Peyer's patch (tissue), 4 donors: ENCODE results near the gene BAG1.

Source experiments
- POLR2A ChIP-seq, 2 donors: fragments of 450-650 bp; IDR thresholded peaks; one replicate each; pipeline ENCODE4 v1.5.1; 2017; ENCODE audit warnings: antibody characterized with exemption in 2 of 2, mild to moderate bottlenecking in 2 of 2, moderate library complexity in 2 of 2
- TF ChIP-seq, protein P1 (sequence below), 6 experiments: fragments of 450-650 bp in 4 of 6; fragments of 200-600 bp in 2 of 6; sonication (generic) in 1 of 6; IDR thresholded peaks; one replicate each; pipeline ENCODE4 v1.5.1; 2017 to 2019; ENCODE audit warnings: antibody characterized with exemption in 6 of 6, mild to moderate bottlenecking in 3 of 6, moderate library complexity in 1 of 6

DNA sequence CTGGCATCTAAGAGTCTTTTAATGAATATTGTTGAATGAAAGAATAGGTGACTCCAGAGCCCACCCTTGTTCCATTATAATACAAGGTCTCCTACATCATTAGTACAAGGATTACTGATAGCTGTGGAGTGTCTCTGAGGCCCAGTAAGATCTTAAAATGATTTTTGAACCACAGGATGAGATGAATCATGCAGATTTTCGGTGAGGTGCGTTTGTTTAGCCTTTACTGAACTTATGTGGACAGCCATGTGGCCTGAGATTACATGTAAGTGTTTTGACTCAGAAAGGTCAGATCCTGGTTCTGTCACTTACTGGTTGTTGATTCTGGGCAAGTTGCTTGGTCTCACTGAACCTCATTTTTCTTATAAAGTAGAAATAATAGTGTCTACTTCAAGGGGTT lies 47.4 kb upstream of the BAG1 start:
- TF ChIP-seq, protein P1, sequence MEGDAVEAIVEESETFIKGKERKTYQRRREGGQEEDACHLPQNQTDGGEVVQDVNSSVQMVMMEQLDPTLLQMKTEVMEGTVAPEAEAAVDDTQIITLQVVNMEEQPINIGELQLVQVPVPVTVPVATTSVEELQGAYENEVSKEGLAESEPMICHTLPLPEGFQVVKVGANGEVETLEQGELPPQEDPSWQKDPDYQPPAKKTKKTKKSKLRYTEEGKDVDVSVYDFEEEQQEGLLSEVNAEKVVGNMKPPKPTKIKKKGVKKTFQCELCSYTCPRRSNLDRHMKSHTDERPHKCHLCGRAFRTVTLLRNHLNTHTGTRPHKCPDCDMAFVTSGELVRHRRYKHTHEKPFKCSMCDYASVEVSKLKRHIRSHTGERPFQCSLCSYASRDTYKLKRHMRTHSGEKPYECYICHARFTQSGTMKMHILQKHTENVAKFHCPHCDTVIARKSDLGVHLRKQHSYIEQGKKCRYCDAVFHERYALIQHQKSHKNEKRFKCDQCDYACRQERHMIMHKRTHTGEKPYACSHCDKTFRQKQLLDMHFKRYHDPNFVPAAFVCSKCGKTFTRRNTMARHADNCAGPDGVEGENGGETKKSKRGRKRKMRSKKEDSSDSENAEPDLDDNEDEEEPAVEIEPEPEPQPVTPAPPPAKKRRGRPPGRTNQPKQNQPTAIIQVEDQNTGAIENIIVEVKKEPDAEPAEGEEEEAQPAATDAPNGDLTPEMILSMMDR (IDR thresholded peaks at IDR 0.05): no peak
- no peak for TF ChIP-seq POLR2A (IDR thresholded peaks at IDR 0.05)
